Osteocyte (in vitro differentiated cells): ENCODE data around the gene PAFAH1B2. TPM values are rescaled to one million over a fixed set of nuclear protein-coding genes. Genes with fewer than 3 reads are reported as not detected.

Experiments
- DNase-seq: peaks from one replicate; pipeline ENCODE4 v3.0.0; 2021; ENCODE audit warnings: mixed read lengths; ENCODE audit not compliant: unreplicated experiment; ENCODE audit errors: extremely low spot score
- H3K27ac Mint-ChIP-seq: one replicate; pipeline ENCODE4 v1.8.0; 2021; ENCODE audit warnings: mild to moderate bottlenecking, mixed read lengths; ENCODE audit not compliant: unreplicated experiment
- H3K27me3 Mint-ChIP-seq: one replicate; pipeline ENCODE4 v1.8.0; 2021; ENCODE audit warnings: mixed read lengths; ENCODE audit not compliant: unreplicated experiment
- H3K36me3 Mint-ChIP-seq: one replicate; pipeline ENCODE4 v1.8.0; 2021; ENCODE audit warnings: mixed read lengths; ENCODE audit not compliant: unreplicated experiment
- H3K4me1 Mint-ChIP-seq: one replicate; pipeline ENCODE4 v1.8.0; 2021; ENCODE audit warnings: mixed read lengths; ENCODE audit not compliant: unreplicated experiment
- H3K4me3 Mint-ChIP-seq: one replicate; pipeline ENCODE4 v1.8.0; 2021; ENCODE audit warnings: mild to moderate bottlenecking, moderate library complexity, mixed read lengths; ENCODE audit not compliant: unreplicated experiment
- H3K9me3 Mint-ChIP-seq: one replicate; pipeline ENCODE4 v1.8.0; 2021; ENCODE audit warnings: mixed read lengths; ENCODE audit not compliant: unreplicated experiment
- CTCF ChIP-seq: fragments of 200-600 bp; sonication (generic); IDR thresholded peaks from 2 replicates; pipeline ENCODE4 v1.5.0; 2021; ENCODE audit warnings: antibody characterized with exemption, mild to moderate bottlenecking, moderate library complexity
- total RNA-seq: library from RNA; stranded (reverse); gene quantifications from 2 replicates; pipeline ENCODE4 v1.2.1, GENCODE V29; 2021

PAFAH1B2 gene
- total RNA-seq, 1 donor from 2014 or later = 82.7 TPM

GRCh38 chr11:117219001-117219400, 74.9 kb downstream of the PAFAH1B2 start:
- no peaks in the 10 kb centered on the region for H3K27me3 Mint-ChIP-seq
- DNase-seq = no peak

GRCh38 chr11:117219455-117219854, 75.4 kb downstream of the PAFAH1B2 start:
- peaks cover 62% of the 10 kb centered on the region for H3K4me1 Mint-ChIP-seq
- peak overlapping the region; percentile 50 for H3K27ac Mint-ChIP-seq
- no peak overlapping the region for H3K4me3 Mint-ChIP-seq
- no peaks in the 10 kb centered on the region for H3K27me3 Mint-ChIP-seq
- peaks cover 23% of the 10 kb centered on the region for H3K36me3 Mint-ChIP-seq
- H3K9me3 Mint-ChIP-seq = no peaks in the 10 kb centered on the region
- DNase-seq = no peak
- no peak for TF ChIP-seq CTCF

More at GRCh38 chr11:117219001-117219400, 74.9 kb downstream of the PAFAH1B2 start:
- peaks cover 28% of the 10 kb centered on the region for H3K36me3 Mint-ChIP-seq
- TF ChIP-seq CTCF = no peak
- peak overlapping the region; percentile 50 for H3K27ac Mint-ChIP-seq
- H3K9me3 Mint-ChIP-seq = no peaks in the 10 kb centered on the region
- peaks cover 62% of the 10 kb centered on the region for H3K4me1 Mint-ChIP-seq
- H3K4me3 Mint-ChIP-seq = no peak overlapping the region

GRCh38 chr11:117219995-117220394, 75.9 kb downstream of the PAFAH1B2 start:
- H3K4me1 Mint-ChIP-seq = peaks cover 62% of the 10 kb centered on the region
- H3K36me3 Mint-ChIP-seq = peaks cover 19% of the 10 kb centered on the region
- H3K4me3 Mint-ChIP-seq = no peak overlapping the region
- TF ChIP-seq CTCF = no peak
- H3K27me3 Mint-ChIP-seq = no peaks in the 10 kb centered on the region
- no peaks in the 10 kb centered on the region for H3K9me3 Mint-ChIP-seq
- H3K27ac Mint-ChIP-seq = peak overlapping the region; percentile 87
- no peak for DNase-seq

- peaks cover 19% of the 10 kb centered on the region for H3K36me3 Mint-ChIP-seq
- DNase-seq = no peak
- peak overlapping the region; percentile 87 for H3K27ac Mint-ChIP-seq
- no peak for TF ChIP-seq CTCF
- H3K27me3 Mint-ChIP-seq = no peaks in the 10 kb centered on the region
- H3K4me3 Mint-ChIP-seq = no peak overlapping the region
- H3K9me3 Mint-ChIP-seq = no peaks in the 10 kb centered on the region
- H3K4me1 Mint-ChIP-seq = peaks cover 62% of the 10 kb centered on the region
Observed at GRCh38 chr11:117220568-117220967, 76.5 kb downstream of the PAFAH1B2 start.

GRCh38 chr11:117220999-117221774, 77.1 kb downstream of the PAFAH1B2 start:
- TF ChIP-seq CTCF = no peak
- H3K4me1 Mint-ChIP-seq = peaks cover 63% of the 10 kb centered on the region
- peaks cover 19% of the 10 kb centered on the region for H3K36me3 Mint-ChIP-seq
- no peaks in the 10 kb centered on the region for H3K9me3 Mint-ChIP-seq
- peak overlapping the region; percentile 87 for H3K27ac Mint-ChIP-seq
- no peaks in the 10 kb centered on the region for H3K27me3 Mint-ChIP-seq
- DNase-seq = no peak
- no peak overlapping the region for H3K4me3 Mint-ChIP-seq
